HG02981 (cell line): ENCODE measurements around the gene TLE5.

Experiments used
- ATAC-seq: cut with Tn5 transposase; IDR thresholded peaks from one replicate; pipeline ENCODE4 v1.9.1; 2021; ENCODE audit warnings: mild to moderate bottlenecking, moderate library complexity; ENCODE audit not compliant: unreplicated experiment

Gene TLE5

DNA sequence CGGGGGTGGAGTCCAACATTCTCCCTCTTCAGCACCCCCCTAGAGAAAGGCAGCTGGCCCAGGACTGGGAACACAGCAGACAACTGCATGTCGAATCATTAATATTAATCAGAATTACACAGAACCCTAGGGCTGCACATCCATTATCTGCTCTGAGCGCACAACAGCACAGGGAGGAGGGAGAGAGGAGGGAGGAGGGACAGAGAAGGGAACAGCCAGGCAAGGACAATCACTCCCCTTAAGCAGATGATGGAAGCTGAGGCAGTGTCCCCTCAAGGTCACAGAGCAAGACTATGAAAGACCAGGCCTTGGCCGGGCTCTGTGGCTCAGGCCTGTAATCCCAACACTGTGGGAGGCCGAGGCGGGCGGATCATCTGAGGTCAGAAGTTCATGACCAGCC, 59.2 kb downstream of the TLE5 start:
- no peak for ATAC-seq
